Fibroblast of lung (primary cell): ENCODE measurements around the gene PURA. TPM values are rescaled to one million over a fixed set of nuclear protein-coding genes. Genes with fewer than 3 reads are reported as not detected.

Experiments
- DNase-seq, 2 donors: peaks; one replicate each; pipeline versions ENCODE4 v3.0.0 to v3.0.0-alpha.2; 2010; ENCODE audit warnings: low read depth in 2 of 2
- H2AFZ ChIP-seq: 2 replicates; pipeline ENCODE4 v1.5.1; 2012; ENCODE audit warnings: low read length, control low read depth, inconsistent platforms
- H3K27ac ChIP-seq: 2 replicates; pipeline ENCODE4 v1.5.1; 2011; ENCODE audit warnings: low read length, control low read depth; ENCODE audit not compliant: insufficient read depth
- H3K27me3 ChIP-seq: 2 replicates; pipeline ENCODE4 v1.5.1; 2011; ENCODE audit warnings: mild to moderate bottlenecking, low read length; ENCODE audit not compliant: control insufficient read depth, insufficient read depth
- H3K36me3 ChIP-seq: 2 replicates; pipeline ENCODE4 v1.5.1; 2011; ENCODE audit warnings: low read length; ENCODE audit not compliant: control insufficient read depth, insufficient read depth
- H3K4me1 ChIP-seq: 2 replicates; pipeline ENCODE4 v1.5.1; 2011; ENCODE audit warnings: low read length; ENCODE audit not compliant: control insufficient read depth, insufficient read depth; ENCODE audit errors: extremely low read depth
- H3K4me2 ChIP-seq: 2 replicates; pipeline ENCODE4 v1.5.1; 2011; ENCODE audit warnings: low read length, control low read depth; ENCODE audit not compliant: insufficient read depth; ENCODE audit errors: extremely low read depth
- H3K4me3 ChIP-seq, 4 experiments: fragments of 200-600 bp in 1 of 4; sonication (generic) in 1 of 4; replicated peaks in 1 of 4; 2 replicates each; pipeline ENCODE4 v1.5.1; 2011 to 2016; ENCODE audit warnings: low read length in 4 of 4, low read depth in 3 of 4, mild to moderate bottlenecking in 3 of 4, control low read depth in 2 of 4, inconsistent platforms in 1 of 4, mixed read lengths in 1 of 4; ENCODE audit not compliant: insufficient read depth in 1 of 4; ENCODE audit errors: control extremely low read depth in 1 of 4
- H3K79me2 ChIP-seq: 2 replicates; pipeline ENCODE4 v1.5.1; 2012; ENCODE audit warnings: mild to moderate bottlenecking, low read length, inconsistent platforms; ENCODE audit not compliant: control insufficient read depth, insufficient read depth
- H3K9ac ChIP-seq: 2 replicates; pipeline ENCODE4 v1.5.1; 2011; ENCODE audit warnings: mild to moderate bottlenecking, low read length, control low read depth; ENCODE audit not compliant: insufficient read depth
- H3K9me3 ChIP-seq: 2 replicates; pipeline ENCODE4 v1.5.1; 2012; ENCODE audit warnings: low read depth, low read length; ENCODE audit not compliant: control insufficient read depth, insufficient read depth
- H4K20me1 ChIP-seq: 2 replicates; pipeline ENCODE4 v1.5.1; 2011; ENCODE audit warnings: low read length; ENCODE audit not compliant: control insufficient read depth, insufficient read depth; ENCODE audit errors: extremely low read depth
- EZH2 ChIP-seq: IDR thresholded peaks from 2 replicates; pipeline ENCODE4 v1.5.1; 2012; ENCODE audit warnings: low read length, control low read depth, mild to moderate bottlenecking; ENCODE audit errors: missing control alignments
- polyA plus RNA-seq, 2 donors: library from polyadenylated mRNA; depleted of rRNA in 1 of 2; stranded (reverse) in 1 of 2; unstranded in 1 of 2; fragments of >200 nt; gene quantifications; 2 replicates each; pipeline ENCODE4 v1.2.1, GENCODE V29; 2011 to 2012; ENCODE audit warnings: missing spikeins in 1 of 2
- total RNA-seq: library from RNA; depleted of rRNA; stranded (reverse); fragments of >200 nt; gene quantifications from 2 replicates; pipeline ENCODE4 v1.2.1, GENCODE V29; 2014
- TF ChIP-seq, protein P1 (sequence below), 2 donors: IDR thresholded peaks in 1 of 2; conservative IDR thresholded peaks in 1 of 2; 1 replicate in 1 of 2; 2 replicates in 1 of 2; pipeline ENCODE4 v1.5.1; 2011 to 2012; ENCODE audit warnings: low read length in 2 of 2, control low read depth in 1 of 2, inconsistent platforms in 1 of 2, low read depth in 1 of 2, mild to moderate bottlenecking in 1 of 2

The PURA gene
- total and polyA plus RNA-seq, 2 donors (not counting 1 experiment from before 2014, with no cell fraction given), result 8.0 to 20.0 TPM

DNA sequence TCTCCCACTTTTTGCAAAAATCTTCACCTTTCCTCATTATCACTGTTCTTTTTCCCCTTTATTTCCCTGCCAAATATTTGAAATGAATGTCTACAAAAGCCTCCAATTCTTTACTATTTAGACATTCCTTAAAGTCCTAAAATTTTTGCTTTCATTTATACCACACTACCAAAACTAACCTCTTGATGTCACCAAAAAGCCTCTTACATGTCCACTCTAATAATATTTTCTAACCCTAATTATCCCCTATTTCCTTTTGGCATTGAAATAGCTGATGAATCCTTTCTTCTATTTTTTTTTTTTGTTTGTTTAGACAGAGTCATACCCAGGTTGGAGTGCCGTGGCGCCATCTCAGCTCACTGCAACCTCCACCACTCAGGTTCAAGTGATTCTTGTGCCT, 38.5 kb upstream of the PURA start:
- peak; percentile 8 to 23 for DNase-seq
- no peak overlapping the region for H3K27ac ChIP-seq

DNA sequence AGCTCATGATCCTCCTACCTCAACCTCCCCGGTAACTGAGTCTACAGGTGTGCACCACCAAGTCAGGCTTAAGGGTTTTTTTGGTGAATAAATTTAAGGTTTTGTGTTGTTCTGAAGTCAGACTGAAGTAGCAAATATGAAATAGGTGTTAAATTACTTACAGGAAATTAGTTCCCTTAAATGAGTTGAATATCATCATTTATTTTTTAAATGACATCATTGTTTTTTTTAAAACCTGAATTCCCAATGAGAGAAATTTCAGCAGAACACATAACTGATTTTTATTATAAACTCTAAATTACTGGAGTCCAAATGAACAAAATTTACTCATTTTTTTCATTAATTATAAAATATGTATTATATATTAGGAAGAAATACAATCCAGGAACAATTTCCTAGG, 37.8 kb upstream of the PURA start:
- Histone ChIP-seq H3K4me3 (no peak overlapping the region), H4K20me1 (no peaks in the 10 kb centered on the region), H3K36me3 (no peaks in the 10 kb centered on the region), H3K4me2 (no peak overlapping the region), H3K4me1 (no peaks in the 10 kb centered on the region), H3K27ac (no peak overlapping the region), H2AFZ (no peak overlapping the region), H3K9me3 (no peaks in the 10 kb centered on the region), H3K79me2 (no peaks in the 10 kb centered on the region), H3K27me3 (peaks cover under 1% of the 10 kb centered on the region), H3K9ac (no peak overlapping the region)
- no peak for DNase-seq
- TF ChIP-seq, protein P1, sequence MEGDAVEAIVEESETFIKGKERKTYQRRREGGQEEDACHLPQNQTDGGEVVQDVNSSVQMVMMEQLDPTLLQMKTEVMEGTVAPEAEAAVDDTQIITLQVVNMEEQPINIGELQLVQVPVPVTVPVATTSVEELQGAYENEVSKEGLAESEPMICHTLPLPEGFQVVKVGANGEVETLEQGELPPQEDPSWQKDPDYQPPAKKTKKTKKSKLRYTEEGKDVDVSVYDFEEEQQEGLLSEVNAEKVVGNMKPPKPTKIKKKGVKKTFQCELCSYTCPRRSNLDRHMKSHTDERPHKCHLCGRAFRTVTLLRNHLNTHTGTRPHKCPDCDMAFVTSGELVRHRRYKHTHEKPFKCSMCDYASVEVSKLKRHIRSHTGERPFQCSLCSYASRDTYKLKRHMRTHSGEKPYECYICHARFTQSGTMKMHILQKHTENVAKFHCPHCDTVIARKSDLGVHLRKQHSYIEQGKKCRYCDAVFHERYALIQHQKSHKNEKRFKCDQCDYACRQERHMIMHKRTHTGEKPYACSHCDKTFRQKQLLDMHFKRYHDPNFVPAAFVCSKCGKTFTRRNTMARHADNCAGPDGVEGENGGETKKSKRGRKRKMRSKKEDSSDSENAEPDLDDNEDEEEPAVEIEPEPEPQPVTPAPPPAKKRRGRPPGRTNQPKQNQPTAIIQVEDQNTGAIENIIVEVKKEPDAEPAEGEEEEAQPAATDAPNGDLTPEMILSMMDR (conservative IDR thresholded peaks at IDR 0.05 in 1 of 2, IDR thresholded peaks at IDR 0.05 in 1 of 2; ENCODE audit: low read depth in 1 of 2, low read length in 2 of 2), result no peak
- TF ChIP-seq EZH2, result no peak

More for the DNA sequence above, 38.5 kb upstream of the PURA start:
- TF ChIP-seq EZH2, result no peak
- TF ChIP-seq, protein P1 (conservative IDR thresholded peaks at IDR 0.05 in 1 of 2, IDR thresholded peaks at IDR 0.05 in 1 of 2; ENCODE audit: low read depth in 1 of 2, low read length in 2 of 2), result peak in 1 of 2 donors; percentile 3
- Histone ChIP-seq H4K20me1 (no peaks in the 10 kb centered on the region), H3K4me1 (no peaks in the 10 kb centered on the region), H3K4me3 (no peak overlapping the region), H3K36me3 (no peaks in the 10 kb centered on the region), H3K79me2 (no peaks in the 10 kb centered on the region), H2AFZ (no peak overlapping the region), H3K27me3 (no peaks in the 10 kb centered on the region), H3K4me2 (no peak overlapping the region), H3K9ac (no peak overlapping the region), H3K9me3 (no peaks in the 10 kb centered on the region)

DNA sequence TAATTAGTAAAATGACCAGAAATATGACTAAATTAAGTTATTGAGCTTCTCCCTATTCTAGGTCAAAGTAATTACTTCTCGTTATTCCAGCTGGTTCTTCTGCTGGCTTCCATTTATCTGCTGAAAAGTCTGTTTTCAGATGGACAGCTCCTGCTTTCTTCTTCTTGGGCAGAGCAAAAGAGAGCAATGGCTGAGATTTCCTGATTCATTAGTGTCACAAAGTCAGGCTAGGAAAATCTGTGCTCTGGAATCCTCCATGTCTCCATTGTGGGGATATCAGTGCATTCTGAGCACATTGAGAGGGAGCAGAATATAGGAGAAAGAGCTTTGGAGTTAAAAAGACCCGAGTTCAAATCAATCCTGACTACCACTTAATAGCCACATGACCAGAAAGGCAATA, 37.1 kb upstream of the PURA start:
- H3K4me1 ChIP-seq, result no peaks in the 10 kb centered on the region
- no peaks in the 10 kb centered on the region for H3K36me3 ChIP-seq
- no peak overlapping the region for H3K27ac ChIP-seq
- H3K79me2 ChIP-seq, result no peaks in the 10 kb centered on the region
- DNase-seq, result no peak
- H3K4me2 ChIP-seq, result no peak overlapping the region
- no peak overlapping the region for H3K9ac ChIP-seq
- H4K20me1 ChIP-seq, result no peaks in the 10 kb centered on the region
- peaks cover 2% of the 10 kb centered on the region for H3K27me3 ChIP-seq
- H3K4me3 ChIP-seq, result no peak overlapping the region
- no peaks in the 10 kb centered on the region for H3K9me3 ChIP-seq
- no peak overlapping the region for H2AFZ ChIP-seq
- TF ChIP-seq EZH2, result no peak
- TF ChIP-seq, protein P1 (conservative IDR thresholded peaks at IDR 0.05 in 1 of 2, IDR thresholded peaks at IDR 0.05 in 1 of 2; ENCODE audit: low read depth in 1 of 2, low read length in 2 of 2), result no peak
